Neural cell (in vitro differentiated cells): ENCODE data around the gene ME1. TPM values are rescaled to one million over a fixed set of nuclear protein-coding genes. Genes with fewer than 3 reads are reported as not detected.

ENCODE experiments used
- H2AFZ ChIP-seq: fragments of 200-600, 300-800 bp; sonication (generic), shearing (Covaris generic); 2 replicates; pipeline ENCODE4 v1.6.0; 2014; ENCODE audit warnings: low read depth, mild to moderate bottlenecking, antibody characterized with exemption, low read length, moderate library complexity
- H3F3A ChIP-seq: fragments of 200-600 bp; shearing (Covaris generic); 2 replicates; pipeline ENCODE4 v1.6.1; 2016; ENCODE audit warnings: mild to moderate bottlenecking, moderate library complexity, mixed read lengths, antibody characterized with exemption, low read length; ENCODE audit not compliant: insufficient read depth, poor library complexity, severe bottlenecking
- H3K27ac ChIP-seq: fragments of 200-600, 300-800 bp; sonication (generic), shearing (Covaris generic); 2 replicates; pipeline ENCODE4 v1.5.1; 2014; ENCODE audit warnings: mild to moderate bottlenecking, low read length, moderate library complexity
- H3K27me3 ChIP-seq: fragments of 300-800, 200-600 bp; sonication (generic), shearing (Covaris generic); 2 replicates; pipeline ENCODE4 v1.6.0; 2014; ENCODE audit warnings: mild to moderate bottlenecking, low read depth, low read length, moderate library complexity; ENCODE audit not compliant: insufficient read depth
- H3K36me3 ChIP-seq: fragments of 300-800, 200-600 bp; sonication (generic), shearing (Covaris generic); 2 replicates; pipeline ENCODE4 v1.5.1; 2014; ENCODE audit warnings: mild to moderate bottlenecking, antibody characterized with exemption, low read length, moderate library complexity; ENCODE audit not compliant: insufficient read depth
- H3K4me2 ChIP-seq: fragments of 300-800, 200-600 bp; sonication (generic), shearing (Covaris generic); 2 replicates; pipeline ENCODE4 v1.6.0; 2014; ENCODE audit warnings: mild to moderate bottlenecking, low read length
- H3K4me3 ChIP-seq: fragments of 300-800, 200-600 bp; sonication (generic), shearing (Covaris generic); 2 replicates; pipeline ENCODE4 v1.5.1; 2014; ENCODE audit warnings: mild to moderate bottlenecking, low read length, moderate library complexity
- H3K79me2 ChIP-seq: fragments of 200-600 bp; shearing (Covaris generic); replicated peaks from 2 replicates; pipeline ENCODE4 v1.6.0; 2014; ENCODE audit warnings: mild to moderate bottlenecking, low read length, moderate library complexity; ENCODE audit not compliant: insufficient read depth
- H3K9ac ChIP-seq: fragments of 300-800, 200-600 bp; sonication (generic), shearing (Covaris generic); 2 replicates; pipeline ENCODE4 v1.6.1; 2016; ENCODE audit warnings: mild to moderate bottlenecking, low read length, mixed read lengths
- H3K9me2 ChIP-seq: fragments of 200-600 bp; shearing (Covaris generic); 2 replicates; pipeline ENCODE4 v1.6.1; 2016; ENCODE audit warnings: mild to moderate bottlenecking, low read length, mixed read lengths; ENCODE audit not compliant: insufficient read depth
- H3K9me3 ChIP-seq: fragments of 200-600, 300-800 bp; sonication (generic), shearing (Covaris generic); 2 replicates; pipeline ENCODE4 v1.6.1; 2016; ENCODE audit warnings: mild to moderate bottlenecking, mixed run types, low read length, moderate library complexity, mixed read lengths
- H4K20me1 ChIP-seq: fragments of 200-600 bp; shearing (Covaris generic); 2 replicates; pipeline ENCODE4 v1.6.1; 2016; ENCODE audit warnings: mild to moderate bottlenecking, mixed run types; ENCODE audit not compliant: insufficient read depth
- CTCF ChIP-seq: fragments of 450-650 bp; IDR thresholded peaks from 2 replicates; pipeline ENCODE4 v1.5.1; 2014; ENCODE audit warnings: antibody characterized with exemption, mild to moderate bottlenecking, moderate library complexity; ENCODE audit not compliant: poor library complexity, severe bottlenecking
- MXI1 ChIP-seq: fragments of 450-650 bp; conservative IDR thresholded peaks from 2 replicates; pipeline ENCODE4 v1.6.1; 2014; ENCODE audit warnings: antibody characterized with exemption, mild to moderate bottlenecking; ENCODE audit not compliant: poor library complexity, severe bottlenecking
- RAD21 ChIP-seq: fragments of 450-650 bp; conservative IDR thresholded peaks from 2 replicates; pipeline ENCODE4 v1.6.1; 2014; ENCODE audit warnings: antibody characterized with exemption, mild to moderate bottlenecking, moderate library complexity
- REST ChIP-seq: IDR thresholded peaks from 2 replicates; pipeline ENCODE4 v1.6.1; 2012; ENCODE audit warnings: borderline replicate concordance
- SMC3 ChIP-seq: fragments of 450-650 bp; conservative IDR thresholded peaks from 2 replicates; pipeline ENCODE4 v1.6.1; 2014; ENCODE audit warnings: antibody characterized with exemption, mild to moderate bottlenecking, moderate library complexity; ENCODE audit not compliant: poor library complexity
- polyA plus RNA-seq: library from polyadenylated mRNA; depleted of rRNA; stranded (reverse); fragments of >200 nt; gene quantifications from 2 replicates; pipeline ENCODE4 v1.2.3, GENCODE V29; 2014

The ME1 gene
- polyA plus RNA-seq, 1 donor from 2014 or later, result 0.09 TPM

GRCh38 chr6:83265384-83265783 is 165.5 kb downstream of the ME1 start:
- Histone ChIP-seq H3K9ac (no peak overlapping the region), H3K27ac (no peak overlapping the region), H3K4me2 (no peak overlapping the region), H3K79me2 (no peaks in the 10 kb centered on the region), H3K9me2 (no peaks in the 10 kb centered on the region), H3K4me3 (no peak overlapping the region), H3K36me3 (no peaks in the 10 kb centered on the region), H3K27me3 (no peaks in the 10 kb centered on the region), H3K9me3 (no peaks in the 10 kb centered on the region), H4K20me1 (no peaks in the 10 kb centered on the region), H3F3A (no peaks in the 10 kb centered on the region), H2AFZ (no peak overlapping the region)
- TF ChIP-seq REST, result no peak
- no peak for TF ChIP-seq RAD21

- Histone ChIP-seq H4K20me1 (no peaks in the 10 kb centered on the region), H3K79me2 (no peaks in the 10 kb centered on the region), H2AFZ (no peak overlapping the region), H3K27me3 (no peaks in the 10 kb centered on the region), H3K9me3 (no peaks in the 10 kb centered on the region), H3K4me3 (no peak overlapping the region), H3K4me2 (no peak overlapping the region), H3K9me2 (no peaks in the 10 kb centered on the region), H3K36me3 (no peaks in the 10 kb centered on the region), H3K9ac (no peak overlapping the region), H3K27ac (no peak overlapping the region), H3F3A (no peaks in the 10 kb centered on the region)
- TF ChIP-seq REST, result no peak
- TF ChIP-seq RAD21, result no peak
- no peak for TF ChIP-seq CTCF
- no peak for TF ChIP-seq SMC3
- TF ChIP-seq MXI1, result no peak
These were observed 170.3 kb downstream of the ME1 start for GRCh38 chr6:83260577-83260976.
